ENCODE measurements around the gene ADSS2. TPM values are rescaled to one million over a fixed set of nuclear protein-coding genes. Genes with fewer than 3 reads are reported as not detected.

ADSS2 gene
- total RNA-seq, 1 experiment from 2014 or later, result 82.8 TPM

- TF ChIP-seq E2F1 (CRISPR knock-in tag; IDR thresholded peaks at IDR 0.05) (no peak), JUN (CRISPR knock-in tag; IDR thresholded peaks at IDR 0.05) (no peak), NFYB (CRISPR knock-in tag; conservative IDR thresholded peaks at IDR 0.05; ENCODE audit: low read depth) (no peak), TP53 (CRISPR knock-in tag; IDR thresholded peaks at IDR 0.05) (no peak), CBFB (CRISPR knock-in tag; IDR thresholded peaks at IDR 0.05; ENCODE audit: low read depth) (no peak), ZNF219 (CRISPR knock-in tag; IDR thresholded peaks at IDR 0.05; ENCODE audit: borderline replicate concordance) (no peak), MXD4 (CRISPR knock-in tag; IDR thresholded peaks at IDR 0.05; ENCODE audit: borderline replicate concordance) (no peak)
Measured at GRCh38 chr1:244427647-244428046, 24.1 kb downstream of the ADSS2 start (continued).

DNA sequence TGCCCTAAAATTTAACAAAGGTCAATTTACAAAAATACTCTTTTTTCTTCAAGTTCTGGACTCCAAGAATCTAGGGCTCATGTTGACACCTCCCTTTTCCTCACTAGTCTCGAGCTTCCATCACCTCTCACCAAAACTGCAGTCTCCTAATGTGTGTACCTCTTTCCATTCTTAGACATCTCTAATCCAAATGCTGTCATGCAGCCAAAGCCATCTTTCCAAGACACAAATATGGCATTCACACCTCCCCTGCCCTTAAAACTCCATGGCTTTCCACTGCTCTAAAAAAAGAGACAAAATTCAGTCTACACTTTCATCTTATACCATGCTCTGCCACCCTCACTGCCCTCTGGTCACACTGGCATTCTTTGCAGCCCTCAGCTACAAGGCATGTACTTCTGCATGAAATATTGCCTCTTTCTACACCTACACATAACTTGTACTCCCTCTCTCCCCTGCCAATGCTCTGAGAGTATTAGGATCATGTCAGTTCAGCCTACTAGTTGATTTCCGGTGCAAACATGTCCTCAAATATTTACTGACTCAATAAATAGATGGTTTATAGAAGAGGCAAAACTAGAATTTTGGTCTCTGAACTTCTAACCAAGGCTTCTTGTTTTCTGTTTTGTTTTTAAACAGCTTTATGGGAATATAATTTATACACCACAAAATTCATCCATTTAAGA is 26.9 kb downstream of the ADSS2 start:
- H3K27ac Mint-ChIP-seq, result peak overlapping the region; percentile 75; the same call in 1 of the 2 replicates
- TF ChIP-seq MAX (CRISPR knock-in tag; IDR thresholded peaks at IDR 0.05), result no peak
- no peak for TF ChIP-seq JUN (CRISPR knock-in tag; IDR thresholded peaks at IDR 0.05)
- no peak for TF ChIP-seq ESRRA (CRISPR knock-in tag; IDR thresholded peaks at IDR 0.05; ENCODE audit: borderline replicate concordance)
- TF ChIP-seq SP1 (CRISPR knock-in tag; conservative IDR thresholded peaks at IDR 0.05), result no peak
- TF ChIP-seq, protein P1, sequence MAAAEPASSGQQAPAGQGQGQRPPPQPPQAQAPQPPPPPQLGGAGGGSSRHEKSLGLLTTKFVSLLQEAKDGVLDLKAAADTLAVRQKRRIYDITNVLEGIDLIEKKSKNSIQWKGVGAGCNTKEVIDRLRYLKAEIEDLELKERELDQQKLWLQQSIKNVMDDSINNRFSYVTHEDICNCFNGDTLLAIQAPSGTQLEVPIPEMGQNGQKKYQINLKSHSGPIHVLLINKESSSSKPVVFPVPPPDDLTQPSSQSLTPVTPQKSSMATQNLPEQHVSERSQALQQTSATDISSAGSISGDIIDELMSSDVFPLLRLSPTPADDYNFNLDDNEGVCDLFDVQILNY (CRISPR knock-in tag; IDR thresholded peaks at IDR 0.05), result no peak
- TF ChIP-seq FOXJ3 (CRISPR knock-in tag; IDR thresholded peaks at IDR 0.05; ENCODE audit: borderline replicate concordance), result no peak
- TF ChIP-seq NR1H2 (CRISPR knock-in tag; IDR thresholded peaks at IDR 0.05), result no peak
- TF ChIP-seq ZNF532 (CRISPR knock-in tag; IDR thresholded peaks at IDR 0.05; ENCODE audit: borderline replicate concordance), result no peak
- no peak for TF ChIP-seq PRRX2 (CRISPR knock-in tag; IDR thresholded peaks at IDR 0.05)
- no peak for TF ChIP-seq CBFB (CRISPR knock-in tag; IDR thresholded peaks at IDR 0.05; ENCODE audit: low read depth)
- no peak for TF ChIP-seq EMX1 (CRISPR knock-in tag; IDR thresholded peaks at IDR 0.05)
- TF ChIP-seq MYBL2 (CRISPR knock-in tag; IDR thresholded peaks at IDR 0.05), result no peak
- no peak for TF ChIP-seq ZNF263 (CRISPR knock-in tag; IDR thresholded peaks at IDR 0.05; ENCODE audit: low read depth)
- TF ChIP-seq E2F4 (CRISPR knock-in tag; IDR thresholded peaks at IDR 0.05; ENCODE audit: borderline replicate concordance, low read depth), result no peak
- no peak for TF ChIP-seq GTF2I (CRISPR knock-in tag; conservative IDR thresholded peaks at IDR 0.05)
- TF ChIP-seq, protein P2, sequence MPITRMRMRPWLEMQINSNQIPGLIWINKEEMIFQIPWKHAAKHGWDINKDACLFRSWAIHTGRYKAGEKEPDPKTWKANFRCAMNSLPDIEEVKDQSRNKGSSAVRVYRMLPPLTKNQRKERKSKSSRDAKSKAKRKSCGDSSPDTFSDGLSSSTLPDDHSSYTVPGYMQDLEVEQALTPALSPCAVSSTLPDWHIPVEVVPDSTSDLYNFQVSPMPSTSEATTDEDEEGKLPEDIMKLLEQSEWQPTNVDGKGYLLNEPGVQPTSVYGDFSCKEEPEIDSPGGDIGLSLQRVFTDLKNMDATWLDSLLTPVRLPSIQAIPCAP (CRISPR knock-in tag; IDR thresholded peaks at IDR 0.05), result no peak
- peaks cover 25% of the 10 kb centered on the region for H3K36me3 Mint-ChIP-seq
- POLR2A ChIA-PET, result no interaction called here
- H3K4me1 Mint-ChIP-seq, result peaks cover 2% of the 10 kb centered on the region; the same call in 1 of the 2 replicates
- CTCF ChIA-PET, result no interaction called here
- ATAC-seq, result no peak
- no peaks in the 10 kb centered on the region for H3K27me3 Mint-ChIP-seq (ENCODE audit: low read depth)
- no peak overlapping the region for H3K4me3 Mint-ChIP-seq
- no peaks in the 10 kb centered on the region for H3K9me3 Mint-ChIP-seq
- no peak for DNase-seq (ENCODE audit: low spot score)
